ENCODE results near the gene PDPN. TPM values are rescaled to one million over a fixed set of nuclear protein-coding genes. Genes with fewer than 3 reads are reported as not detected.

Gene PDPN
- total RNA-seq, 2 experiments from 2014 or later: not detected

DNA sequence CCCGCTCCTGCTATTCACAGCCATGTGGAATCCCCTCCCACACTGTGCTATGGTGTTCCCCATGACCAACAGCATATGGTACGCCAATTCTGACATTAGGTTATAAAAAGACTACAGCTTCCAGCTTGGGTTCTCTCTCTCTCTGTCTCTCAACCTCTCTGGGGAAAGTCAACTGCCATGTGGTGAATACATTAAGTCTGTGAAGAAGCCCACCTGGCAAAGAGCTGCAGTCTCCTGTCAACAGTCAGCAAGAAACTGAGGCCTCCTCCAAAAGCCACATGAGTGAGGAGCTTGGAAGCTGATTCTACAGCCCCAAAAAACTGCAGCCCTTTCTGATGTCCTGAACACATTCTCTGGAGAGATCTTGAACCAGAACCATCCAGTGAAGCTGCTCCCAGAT is 44.8 kb upstream of the PDPN start:
- CTCF ChIA-PET: no interaction called here
- H3K9me3 Mint-ChIP-seq: no peaks in the 10 kb centered on the region
- Histone ChIP-seq H3K36me3 (ENCODE audit: insufficient read depth, low read length) (no peaks in the 10 kb centered on the region), H3K4me3 (ENCODE audit: low read length) (no peak overlapping the region), H3K27ac (ENCODE audit: low read depth in 1 of 2, low read length in 2 of 2) (no peak overlapping the region), H3K9me3 (ENCODE audit: control insufficient read depth in 1 of 2, insufficient read depth in 1 of 2, low read length in 2 of 2) (no peaks in the 10 kb centered on the region), H3K4me1 (ENCODE audit: insufficient read depth, low read length) (no peaks in the 10 kb centered on the region), H3K27me3 (ENCODE audit: control insufficient read depth in 1 of 2, insufficient read depth in 2 of 2, low read length in 2 of 2) (no peaks in the 10 kb centered on the region)
- TF ChIP-seq, protein P1, sequence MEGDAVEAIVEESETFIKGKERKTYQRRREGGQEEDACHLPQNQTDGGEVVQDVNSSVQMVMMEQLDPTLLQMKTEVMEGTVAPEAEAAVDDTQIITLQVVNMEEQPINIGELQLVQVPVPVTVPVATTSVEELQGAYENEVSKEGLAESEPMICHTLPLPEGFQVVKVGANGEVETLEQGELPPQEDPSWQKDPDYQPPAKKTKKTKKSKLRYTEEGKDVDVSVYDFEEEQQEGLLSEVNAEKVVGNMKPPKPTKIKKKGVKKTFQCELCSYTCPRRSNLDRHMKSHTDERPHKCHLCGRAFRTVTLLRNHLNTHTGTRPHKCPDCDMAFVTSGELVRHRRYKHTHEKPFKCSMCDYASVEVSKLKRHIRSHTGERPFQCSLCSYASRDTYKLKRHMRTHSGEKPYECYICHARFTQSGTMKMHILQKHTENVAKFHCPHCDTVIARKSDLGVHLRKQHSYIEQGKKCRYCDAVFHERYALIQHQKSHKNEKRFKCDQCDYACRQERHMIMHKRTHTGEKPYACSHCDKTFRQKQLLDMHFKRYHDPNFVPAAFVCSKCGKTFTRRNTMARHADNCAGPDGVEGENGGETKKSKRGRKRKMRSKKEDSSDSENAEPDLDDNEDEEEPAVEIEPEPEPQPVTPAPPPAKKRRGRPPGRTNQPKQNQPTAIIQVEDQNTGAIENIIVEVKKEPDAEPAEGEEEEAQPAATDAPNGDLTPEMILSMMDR (IDR thresholded peaks at IDR 0.05): no peak
- no peaks in the 10 kb centered on the region for H3K36me3 Mint-ChIP-seq (ENCODE audit: low read depth)
- H3K4me3 Mint-ChIP-seq: no peak overlapping the region
- H3K27me3 Mint-ChIP-seq: peaks cover 3% of the 10 kb centered on the region
- ATAC-seq (ENCODE audit: poor library complexity): no peak
- no peak overlapping the region for H3K27ac Mint-ChIP-seq
- intact Hi-C loops (cut with DNase I, micrococcal nuclease): no loop called here
- POLR2A ChIA-PET: no interaction called here
- no peaks in the 10 kb centered on the region for H3K4me1 Mint-ChIP-seq (ENCODE audit: low read depth)
- DNase-seq: no peak

DNA sequence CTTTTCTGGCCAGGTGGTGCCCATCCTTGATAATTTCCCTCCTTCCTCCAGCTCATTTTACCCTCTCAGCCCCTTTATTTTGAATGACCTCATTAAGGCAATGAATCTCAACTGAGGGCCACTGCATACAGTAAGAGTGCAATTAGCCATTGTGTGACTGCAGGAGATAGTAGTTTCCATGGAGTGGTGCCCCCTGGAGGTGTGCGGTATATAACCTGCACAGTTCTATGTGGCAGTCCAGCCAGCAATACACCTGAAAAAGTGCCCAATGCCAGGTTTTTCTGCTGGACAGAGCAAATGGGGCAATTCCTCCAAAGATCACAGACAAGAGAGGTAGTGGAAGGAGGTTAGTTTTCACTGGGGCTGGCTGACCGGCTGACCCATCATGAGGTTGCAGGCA is 43.9 kb upstream of the PDPN start:
- Histone ChIP-seq H3K9me3 (ENCODE audit: control insufficient read depth in 1 of 2, insufficient read depth in 1 of 2, low read length in 2 of 2) (no peaks in the 10 kb centered on the region), H3K36me3 (ENCODE audit: insufficient read depth, low read length) (no peaks in the 10 kb centered on the region), H3K4me1 (ENCODE audit: insufficient read depth, low read length) (no peaks in the 10 kb centered on the region), H3K4me3 (ENCODE audit: low read length) (no peak overlapping the region), H3K27ac (ENCODE audit: low read depth in 1 of 2, low read length in 2 of 2) (no peak overlapping the region), H3K27me3 (ENCODE audit: control insufficient read depth in 1 of 2, insufficient read depth in 2 of 2, low read length in 2 of 2) (no peaks in the 10 kb centered on the region)
- Mint-ChIP-seq H3K4me3 (no peak overlapping the region), H3K9me3 (no peaks in the 10 kb centered on the region), H3K27ac (no peak overlapping the region), H3K27me3 (peaks cover 3% of the 10 kb centered on the region), H3K36me3 (ENCODE audit: low read depth) (no peaks in the 10 kb centered on the region), H3K4me1 (ENCODE audit: low read depth) (no peaks in the 10 kb centered on the region)
- no peak for DNase-seq
- no peak for ATAC-seq (ENCODE audit: poor library complexity)
- intact Hi-C loops (cut with DNase I, micrococcal nuclease): no loop called here
- POLR2A ChIA-PET: no interaction called here
- TF ChIP-seq, protein P1 (IDR thresholded peaks at IDR 0.05): no peak
- CTCF ChIA-PET: no interaction called here

DNA sequence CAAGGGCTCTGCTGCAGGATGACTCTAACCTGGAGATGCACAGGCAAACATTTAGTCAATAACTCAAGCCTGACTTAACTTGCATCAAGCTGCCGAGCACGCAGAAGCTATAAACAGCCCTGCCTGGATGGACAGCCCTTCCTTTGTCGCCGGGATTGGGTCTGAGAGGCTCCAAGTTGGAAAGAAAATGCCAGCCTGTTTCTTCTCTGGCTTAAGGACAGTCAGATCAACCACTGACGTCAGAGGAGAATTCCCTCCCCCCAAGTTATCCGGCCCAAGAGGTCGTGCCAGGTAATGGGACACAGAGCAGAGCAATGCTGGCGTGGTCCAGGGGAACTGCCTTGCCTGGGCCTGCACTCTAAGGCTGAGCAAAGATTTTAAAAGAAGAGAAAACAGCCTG is 42.8 kb upstream of the PDPN start:
- Mint-ChIP-seq H3K36me3 (ENCODE audit: low read depth) (no peaks in the 10 kb centered on the region), H3K9me3 (no peaks in the 10 kb centered on the region), H3K4me3 (no peak overlapping the region), H3K27ac (no peak overlapping the region), H3K4me1 (ENCODE audit: low read depth) (no peaks in the 10 kb centered on the region), H3K27me3 (peaks cover 5% of the 10 kb centered on the region)
- no peaks in the 10 kb centered on the region for H3K4me1 ChIP-seq (ENCODE audit: insufficient read depth, low read length)
- ChIA-PET POLR2A (no interaction called here), CTCF (no interaction called here)
- peaks cover 0 to under 1% of the 10 kb centered on the region in 2 experiments for H3K27me3 ChIP-seq (ENCODE audit: control insufficient read depth in 1 of 2, insufficient read depth in 2 of 2, low read length in 2 of 2)
- TF ChIP-seq, protein P1 (IDR thresholded peaks at IDR 0.05): no peak
- ATAC-seq (ENCODE audit: poor library complexity) (no peak), DNase-seq (no peak)
- no peaks in the 10 kb centered on the region for H3K36me3 ChIP-seq (ENCODE audit: insufficient read depth, low read length)
- H3K4me3 ChIP-seq (ENCODE audit: low read length): no peak overlapping the region
- no peaks in the 10 kb centered on the region for H3K9me3 ChIP-seq (ENCODE audit: control insufficient read depth in 1 of 2, insufficient read depth in 1 of 2, low read length in 2 of 2)
- H3K27ac ChIP-seq (ENCODE audit: low read depth in 1 of 2, low read length in 2 of 2): no peak overlapping the region
- intact Hi-C loops (cut with DNase I, micrococcal nuclease): no loop called here

All from CD4-positive, alpha-beta T cell (primary cell).